Kidney (tissue), 14 donors: ENCODE measurements around the gene MYO9A. TPM values are rescaled to one million over a fixed set of nuclear protein-coding genes. Genes with fewer than 3 reads are reported as not detected.

Source experiments
- DNase-seq, 5 donors: peaks; one replicate each; pipeline ENCODE4 v3.0.0-alpha.2; 2013 to 2020
- FAIRE-seq: peaks from 2 replicates; lab custom pipeline; 2012; peaks lifted over from hg19 to GRCh38; lab: Jason Lieb, UNC
- H3K27ac ChIP-seq, 2 donors: one replicate each; pipeline ENCODE4 v1.7.0; 2013; ENCODE audit warnings: low read depth in 2 of 2, low read length in 2 of 2, inconsistent platforms in 1 of 2
- H3K27me3 ChIP-seq: one replicate; pipeline ENCODE4 v1.7.1; 2013; ENCODE audit warnings: low read length, inconsistent platforms; ENCODE audit not compliant: control insufficient read depth, insufficient read depth
- H3K36me3 ChIP-seq, 3 donors: one replicate each; pipeline versions ENCODE4 v1.7.0 to v1.7.1; 2013; ENCODE audit warnings: low read length in 3 of 3, control low read depth in 1 of 3, inconsistent platforms in 1 of 3; ENCODE audit not compliant: insufficient read depth in 3 of 3, control insufficient read depth in 2 of 3
- H3K4me1 ChIP-seq, 3 donors: one replicate each; pipeline versions ENCODE4 v1.7.0 to v1.7.1; 2013; ENCODE audit warnings: low read length in 3 of 3, inconsistent platforms in 1 of 3, low read depth in 1 of 3; ENCODE audit not compliant: control insufficient read depth in 2 of 3, insufficient read depth in 2 of 3
- H3K4me3 ChIP-seq, 3 donors: one replicate each; pipeline versions ENCODE4 v1.7.0 to v1.8.1; 2013; ENCODE audit warnings: low read length in 3 of 3, control low read depth in 1 of 3, inconsistent platforms in 1 of 3
- H3K9ac ChIP-seq, 3 donors: one replicate each; pipeline versions ENCODE4 v1.7.0 to v1.7.1; 2013; ENCODE audit warnings: low read length in 3 of 3, control low read depth in 1 of 3, inconsistent platforms in 1 of 3
- H3K9me3 ChIP-seq, 3 donors: one replicate each; pipeline versions ENCODE4 v1.7.0 to v1.7.1; 2013; ENCODE audit warnings: low read length in 3 of 3, control low read depth in 1 of 3, inconsistent platforms in 1 of 3; ENCODE audit not compliant: control insufficient read depth in 2 of 3, insufficient read depth in 1 of 3
- CTCF ChIP-seq: IDR thresholded peaks from 3 replicates; pipeline ENCODE4 v1.5.1; 2012; ENCODE audit warnings: mild to moderate bottlenecking, moderate library complexity, borderline replicate concordance; ENCODE audit not compliant: insufficient read depth; ENCODE audit errors: extremely low read depth
- intact Hi-C: fragments of 100-400 bp; cut with DNase I; formaldehyde crosslinking; loops from one replicate; pipeline ENCODE4 v1.11.1; 2022
- polyA plus RNA-seq: library from polyadenylated mRNA; stranded (reverse); fragments of 350-450 nt; fragmentation: Illumina TruSeq; extraction: RNeasy Lipid Tissue Mini Kit (QIAGEN cat#74804); gene quantifications from one replicate; pipeline ENCODE4 v1.2.3, GENCODE V29; 2014; ENCODE audit warnings: low read depth, low replicate concordance; ENCODE audit not compliant: insufficient read depth
- total RNA-seq: library from RNA; stranded (reverse); fragmentation: NEBNext Ultra II Directional; extraction: Animal tissue kit (Norgen Biotek cat#: 25700); gene quantifications from one replicate; pipeline ENCODE4 v1.2.1, GENCODE V29; 2021
- donor health status: control.
- donor health status: control.
- donor health status: control.
- donor health status: control.
- donor health status: control.
- donor health status: DM: yes; HTN: yes; CAD: no.
- donor health status: Normal renal cell carcinoma (clear cell type).

MYO9A gene
- total and polyA plus RNA-seq, 2 donors from 2014 or later: 5.5 to 132 TPM

- Histone ChIP-seq H3K27me3 (no peaks in the 10 kb centered on the region), H3K36me3 (peaks cover 5 to 24% (median 12%) of the 10 kb centered on the region in 3 donors), H3K9me3 (peaks cover 0 to 13% (median 0%) of the 10 kb centered on the region in 3 donors), H3K9ac (no peak overlapping the region), H3K4me1 (no peaks in the 10 kb centered on the region), H3K27ac (no peak overlapping the region), H3K4me3 (no peak overlapping the region)
- no peak for TF ChIP-seq CTCF
- DNase-seq (no peak), FAIRE-seq (no peak)
- intact Hi-C loops: no loop called here
These were observed 296.3 kb downstream of the MYO9A start for GRCh38 chr15:71821547-71822129.

GRCh38 chr15:71820127-71820526 is 297.8 kb downstream of the MYO9A start:
- FAIRE-seq: no peak
- no peak for TF ChIP-seq CTCF
- no peak overlapping the region for H3K9ac ChIP-seq

GRCh38 chr15:71817351-71817750 is 300.6 kb downstream of the MYO9A start:
- Histone ChIP-seq H3K27me3 (no peaks in the 10 kb centered on the region), H3K4me3 (no peak overlapping the region), H3K9ac (no peak overlapping the region), H3K36me3 (peaks cover 3 to 5% (median 4%) of the 10 kb centered on the region in 3 donors), H3K4me1 (no peaks in the 10 kb centered on the region), H3K27ac (no peak overlapping the region), H3K9me3 (peaks cover 0 to 9% (median 0%) of the 10 kb centered on the region in 3 donors)
- intact Hi-C loops: no loop called here
- no peak for DNase-seq
- FAIRE-seq: no peak
- TF ChIP-seq CTCF: no peak

More at GRCh38 chr15:71820127-71820526, 297.8 kb downstream of the MYO9A start:
- no peak overlapping the region for H3K4me3 ChIP-seq
- no peaks in the 10 kb centered on the region for H3K27me3 ChIP-seq
- peaks cover 5 to 13% (median 6%) of the 10 kb centered on the region in 3 donors for H3K36me3 ChIP-seq
- DNase-seq: no peak
- H3K9me3 ChIP-seq: peaks cover 0 to 13% (median 0%) of the 10 kb centered on the region in 3 donors
- H3K27ac ChIP-seq: no peak overlapping the region
- no peaks in the 10 kb centered on the region for H3K4me1 ChIP-seq
- intact Hi-C loops: no loop called here
